Measurements from ENCODE around the gene C20orf144.

GRCh38 chr20:33703498-33704137 lies 41.5 kb downstream of the C20orf144 start:
- TF ChIP-seq CTCF (IDR thresholded peaks at IDR 0.05) (no peak), POLR2A (IDR thresholded peaks at IDR 0.05) (no peak)

All from uterus (tissue), 2 donors.